ENCODE data around the gene PHF3.

Gene PHF3

DNA sequence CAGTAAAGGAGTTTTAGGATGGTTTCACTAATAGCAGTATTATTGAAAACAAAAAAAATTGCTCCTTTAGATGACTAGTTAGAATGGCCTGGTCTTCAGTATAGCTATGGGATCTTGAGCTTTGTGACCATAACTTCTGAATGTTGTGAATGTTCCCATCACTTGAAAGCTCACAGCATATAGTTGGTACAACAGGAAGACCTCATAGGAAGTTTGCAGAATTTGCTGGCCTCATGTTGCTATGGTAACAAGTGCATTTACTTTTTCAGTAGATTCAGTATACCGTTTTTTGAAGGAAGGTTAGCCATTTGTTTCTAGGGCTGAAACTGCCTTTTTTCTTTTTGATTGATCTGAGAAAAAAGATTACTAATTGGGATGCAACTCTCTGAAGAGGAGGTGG is 8.3 kb downstream of the PHF3 start:
- DNase-seq (ENCODE audit: low spot score): peak; percentile 29

DNA sequence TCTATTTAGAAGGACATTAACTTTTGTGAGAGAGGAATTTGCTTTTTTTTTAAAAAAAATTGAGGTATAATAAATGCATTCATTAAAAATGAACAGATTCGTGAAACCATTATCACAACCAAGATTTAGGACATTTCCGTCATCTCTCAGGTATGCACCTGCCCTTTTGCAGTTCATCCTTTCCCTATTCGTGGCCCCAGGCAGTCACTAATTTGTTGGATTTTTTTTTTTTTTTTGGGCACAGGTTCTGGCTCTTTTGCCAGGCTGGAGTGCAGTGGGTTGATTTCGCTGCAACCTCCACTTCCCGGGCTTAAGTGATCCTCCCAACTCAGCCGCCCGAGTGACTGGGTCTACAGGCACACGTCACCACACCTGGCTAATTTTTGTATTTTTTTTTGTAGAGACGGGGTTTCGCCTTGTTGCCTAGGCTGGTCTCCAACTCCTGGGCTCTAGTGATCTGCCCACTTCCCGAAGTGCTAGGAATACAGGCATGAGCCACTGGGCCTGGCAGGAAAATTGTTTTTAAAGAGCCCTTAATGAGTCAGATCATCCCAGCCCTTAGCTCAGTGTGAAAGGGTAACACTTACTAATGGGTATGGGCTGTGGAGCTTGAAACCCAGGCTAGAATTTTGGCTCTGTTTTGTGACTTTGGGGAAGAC is 9.2 kb downstream of the PHF3 start:
- DNase-seq (ENCODE audit: low spot score): peak; percentile 59

DNA sequence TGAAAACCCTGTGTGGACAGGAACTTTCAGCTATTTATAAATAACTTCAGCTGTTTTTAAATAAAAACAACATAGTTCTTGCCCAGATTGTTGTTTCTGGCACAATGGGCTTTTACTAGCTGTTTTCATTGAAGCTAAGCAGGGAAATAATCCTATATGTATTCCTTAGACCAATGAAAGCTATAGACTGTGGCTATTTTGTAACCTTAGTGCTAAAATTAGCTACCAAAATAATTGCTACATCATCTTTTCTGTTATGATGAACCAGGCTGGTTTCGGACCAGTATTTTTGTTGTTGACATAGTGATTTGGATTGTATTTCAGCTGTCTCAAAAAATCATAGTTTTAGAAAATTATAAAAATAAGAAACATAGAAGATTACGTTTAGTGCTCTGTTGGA is 13.7 kb downstream of the PHF3 start:
- no peak for DNase-seq (ENCODE audit: low spot score)

DNA sequence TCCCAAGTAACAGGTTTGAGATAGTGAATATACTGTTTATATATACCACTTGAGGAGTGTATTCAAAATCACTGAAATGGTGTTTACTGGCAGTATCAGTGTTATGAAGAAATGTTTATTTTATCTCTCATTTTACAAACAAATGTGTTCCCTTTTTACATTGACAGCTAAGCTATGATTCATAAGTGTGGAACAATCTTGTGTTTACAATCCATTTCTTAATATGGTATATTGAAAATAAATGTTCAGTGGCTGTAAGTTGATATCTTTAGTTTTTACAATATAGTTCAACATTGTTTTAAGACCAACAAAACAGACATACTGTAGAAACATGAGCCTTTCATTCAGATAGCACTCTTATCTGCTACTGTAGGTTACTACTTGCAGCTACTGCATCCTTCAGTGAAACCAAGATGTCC is 14.3 kb downstream of the PHF3 start:
- no peak for DNase-seq (ENCODE audit: low spot score)

DNA sequence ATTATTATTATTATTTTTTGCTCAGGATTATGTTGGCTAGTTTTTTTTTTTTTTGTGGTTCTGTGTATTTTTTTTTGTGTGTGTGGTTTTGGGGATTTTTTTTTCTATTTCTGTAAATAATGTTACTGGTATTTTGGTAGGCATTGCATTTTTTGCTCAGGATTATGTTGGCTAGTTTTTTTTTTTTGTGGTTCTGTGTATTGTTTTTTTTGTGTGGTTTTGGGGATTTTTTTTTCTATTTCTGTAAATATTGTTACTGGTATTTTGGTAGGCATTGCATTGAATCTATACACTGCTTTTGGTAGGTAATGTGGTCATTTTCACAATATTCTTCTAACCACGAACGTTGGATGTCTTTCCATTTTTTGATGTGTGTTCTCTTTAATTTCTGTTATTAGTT is 17.4 kb downstream of the PHF3 start:
- DNase-seq (ENCODE audit: low spot score): no peak

DNA sequence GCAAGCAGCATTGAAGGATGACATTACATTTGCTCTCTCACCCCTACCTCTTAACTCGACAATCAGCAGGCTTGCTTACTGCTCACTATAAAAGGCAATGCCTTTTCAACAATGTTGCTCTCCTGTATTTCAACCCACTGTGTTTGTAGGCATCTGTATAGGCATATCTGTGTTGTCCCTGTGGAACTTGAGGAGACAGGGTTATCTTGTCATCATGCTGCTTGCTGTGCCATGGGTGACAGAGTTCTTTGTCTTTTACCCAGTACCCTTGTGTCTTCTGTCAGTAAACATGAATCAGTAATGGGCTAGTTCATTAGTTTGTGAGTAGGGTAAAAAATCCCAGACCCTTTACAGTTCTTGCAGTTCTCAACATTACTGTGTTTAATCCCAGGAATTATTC is 25.2 kb downstream of the PHF3 start:
- DNase-seq (ENCODE audit: low spot score): no peak

DNA sequence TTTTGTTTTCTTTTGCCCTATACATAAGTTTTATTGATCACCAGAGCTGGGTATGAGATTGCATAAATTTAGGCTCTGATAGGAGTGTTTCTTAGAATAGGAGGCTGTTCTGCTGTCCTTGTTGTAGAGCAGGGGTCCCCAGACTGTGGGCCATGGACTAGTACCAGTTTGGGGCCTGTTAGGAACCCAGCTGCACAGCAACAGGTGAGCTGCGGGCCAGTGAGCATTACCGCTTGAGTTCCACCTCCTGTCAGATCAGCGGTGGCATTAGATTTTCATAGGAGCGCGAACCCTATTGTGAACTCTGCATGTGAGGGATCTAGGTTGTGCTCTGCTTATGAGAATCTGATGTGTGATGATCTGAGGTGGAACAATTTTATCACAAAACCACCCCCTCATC is 26.2 kb downstream of the PHF3 start:
- no peak for DNase-seq (ENCODE audit: low spot score)

DNA sequence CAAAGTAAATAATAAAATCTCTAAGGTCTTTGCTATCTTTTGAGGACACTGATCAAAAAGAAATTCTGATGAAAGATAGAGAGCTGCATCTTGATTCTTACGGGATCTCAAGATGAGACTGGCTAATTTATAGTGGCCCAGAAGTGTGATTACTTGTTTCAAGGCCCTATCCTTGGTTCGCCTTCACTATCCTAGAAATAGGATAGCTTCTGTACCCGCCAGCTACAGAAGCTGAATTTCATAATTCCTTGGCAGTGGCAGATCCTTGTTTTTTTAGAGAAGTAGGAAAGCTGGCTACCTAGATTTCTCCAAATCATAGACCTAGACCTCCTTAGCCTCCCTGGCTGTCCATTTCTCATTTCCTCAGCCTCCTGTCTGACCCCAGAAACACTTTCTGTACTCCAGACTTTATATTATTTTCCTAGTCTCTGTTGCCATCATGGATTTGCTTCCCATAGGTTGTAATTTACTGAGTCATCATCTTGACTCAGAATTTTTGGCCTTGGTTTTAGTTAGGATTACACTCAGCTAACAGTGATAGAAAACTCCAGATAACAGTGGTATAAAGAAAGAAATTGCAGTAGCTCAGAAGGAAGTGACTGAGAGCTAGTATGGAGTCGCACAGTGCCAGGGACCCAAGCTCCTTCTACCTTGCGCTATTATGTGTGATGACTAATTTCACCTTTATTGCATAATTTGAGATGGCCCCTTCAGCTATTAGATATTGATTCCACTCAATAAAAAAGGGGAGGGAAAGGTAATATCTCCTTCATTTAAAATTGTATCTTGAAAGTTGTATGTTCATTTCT is 27.7 kb downstream of the PHF3 start:
- peak; percentile 68 for DNase-seq (ENCODE audit: low spot score)

DNA sequence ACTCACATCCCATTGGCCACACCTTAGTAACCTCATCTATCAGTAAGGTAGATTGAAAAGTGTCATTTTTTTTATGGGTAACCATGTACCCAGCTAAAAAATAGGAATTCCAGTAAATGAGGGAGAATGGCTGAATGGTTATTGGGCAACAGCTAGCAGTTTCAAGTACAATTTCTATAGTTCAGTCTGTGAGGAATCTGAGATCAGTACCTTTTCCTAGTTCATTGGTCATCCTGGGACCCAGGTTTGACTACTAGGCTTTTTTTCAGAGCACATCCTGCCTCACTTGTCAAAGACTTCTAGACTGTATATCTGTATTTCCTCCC is 28.3 kb downstream of the PHF3 start:
- DNase-seq (ENCODE audit: low spot score): no peak

DNA sequence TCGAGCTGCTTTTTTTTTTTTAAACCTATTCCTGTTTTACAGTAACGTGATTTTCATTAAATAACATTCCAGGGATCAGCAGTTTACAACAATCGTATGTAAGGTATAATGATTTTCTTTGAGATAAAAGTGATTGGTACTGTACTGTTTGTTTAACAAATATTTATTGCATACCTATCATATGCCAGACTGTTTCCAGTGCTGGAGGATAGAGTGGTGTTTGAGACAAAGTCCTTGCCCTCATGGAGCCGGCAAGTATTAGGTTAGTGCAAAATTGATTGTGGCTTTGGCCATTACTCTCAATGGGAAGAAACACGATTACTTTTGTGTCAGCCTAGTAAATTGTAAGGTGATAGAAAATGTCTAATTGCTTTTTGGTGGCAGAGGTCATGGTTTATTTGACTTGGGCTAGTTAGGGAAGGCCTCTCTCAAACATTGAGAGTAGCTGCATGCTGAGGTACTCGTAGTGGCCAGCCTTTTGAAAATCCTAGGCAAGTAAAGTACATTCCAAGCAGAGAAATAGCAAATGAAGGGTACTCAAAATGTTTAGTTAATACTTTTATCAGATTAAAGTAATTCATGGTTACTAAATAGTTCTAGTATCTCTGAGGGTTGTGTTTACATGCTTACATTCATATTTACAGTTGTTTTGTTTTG is 35.6 kb downstream of the PHF3 start:
- no peak for DNase-seq (ENCODE audit: low spot score)

DNA sequence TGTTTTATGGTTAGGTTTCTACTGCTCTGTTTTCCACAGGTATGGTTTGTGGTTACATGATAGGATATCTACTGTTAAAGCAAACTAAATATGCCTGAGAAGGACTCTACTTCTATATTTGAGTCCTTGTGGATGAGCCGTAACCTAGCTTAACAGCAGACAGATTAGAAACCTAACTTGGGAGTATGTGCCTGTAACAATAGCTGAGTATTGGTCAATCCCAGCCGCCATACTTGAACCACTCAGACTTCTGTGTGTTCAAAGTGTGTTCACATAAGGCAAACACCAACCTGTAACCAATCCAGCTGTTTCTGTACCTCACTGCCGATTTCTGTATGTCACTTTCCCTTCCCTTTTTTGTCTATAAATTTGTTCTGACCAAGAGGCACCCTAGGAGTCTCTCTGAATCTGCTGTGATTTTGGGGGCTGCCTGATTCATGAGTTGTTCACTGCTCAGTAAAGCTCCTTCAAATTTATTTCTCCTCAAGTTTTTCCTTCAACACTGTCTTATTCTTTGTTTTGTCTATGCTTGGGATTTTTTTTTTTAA is 37.1 kb downstream of the PHF3 start:
- DNase-seq (ENCODE audit: low spot score): no peak

DNA sequence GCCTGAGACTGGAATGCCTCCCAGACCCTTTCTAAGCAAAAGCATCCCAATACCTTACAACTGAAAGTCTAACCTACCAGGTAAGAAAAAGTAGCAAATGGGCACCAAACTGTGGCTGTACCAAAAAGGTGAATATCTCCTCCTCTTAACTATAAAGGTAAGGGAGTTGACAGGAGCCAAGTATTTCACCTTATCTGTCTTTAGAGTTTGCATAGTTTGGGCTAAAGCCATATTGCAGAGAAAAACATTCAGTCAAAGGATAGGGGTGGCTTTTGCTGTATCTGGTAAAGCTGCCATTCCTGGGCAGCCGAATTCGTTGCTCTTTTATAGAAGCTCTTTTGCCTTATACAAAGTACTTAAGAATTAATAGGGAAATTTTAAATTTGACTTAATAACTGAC is 38.1 kb downstream of the PHF3 start:
- DNase-seq (ENCODE audit: low spot score): no peak

DNA sequence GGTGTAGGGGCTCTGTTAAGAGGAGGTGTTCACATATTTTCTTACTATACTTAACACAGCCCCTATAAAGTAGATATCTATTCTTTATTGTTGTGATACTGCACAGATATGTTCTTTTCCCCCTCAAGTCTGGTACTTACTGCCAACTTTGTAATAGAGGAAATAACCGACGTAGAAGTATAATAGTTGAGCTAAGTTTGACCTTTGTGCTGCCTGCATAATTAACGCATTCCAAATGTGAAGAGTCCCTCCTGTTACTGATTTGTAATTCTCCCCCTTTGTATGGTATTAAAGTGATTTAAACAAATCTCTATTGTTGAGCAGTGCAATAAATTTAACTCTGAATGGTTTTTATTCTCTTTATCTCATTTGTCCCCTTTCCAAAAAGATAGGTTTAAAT is 39.0 kb downstream of the PHF3 start:
- no peak for DNase-seq (ENCODE audit: low spot score)

DNA sequence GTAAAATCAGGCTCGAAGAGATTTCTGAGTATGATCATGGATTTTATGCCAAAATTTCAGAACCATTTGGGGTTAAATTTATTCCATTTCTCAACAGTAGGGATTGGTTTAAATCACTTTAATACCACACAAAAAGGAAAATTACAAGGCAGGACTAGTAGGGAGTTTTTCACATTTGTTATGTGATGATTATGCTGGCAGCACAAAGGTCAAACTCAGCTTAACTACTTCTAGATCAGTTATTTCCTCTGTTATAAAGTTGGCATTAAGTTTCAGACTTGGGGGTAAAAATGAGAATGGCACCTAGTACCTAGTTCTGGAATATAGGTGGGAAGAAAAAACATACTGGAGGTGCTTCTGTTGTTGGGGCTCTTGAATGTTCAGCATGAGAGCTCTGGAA is 39.5 kb downstream of the PHF3 start:
- no peak for DNase-seq (ENCODE audit: low spot score)

DNA sequence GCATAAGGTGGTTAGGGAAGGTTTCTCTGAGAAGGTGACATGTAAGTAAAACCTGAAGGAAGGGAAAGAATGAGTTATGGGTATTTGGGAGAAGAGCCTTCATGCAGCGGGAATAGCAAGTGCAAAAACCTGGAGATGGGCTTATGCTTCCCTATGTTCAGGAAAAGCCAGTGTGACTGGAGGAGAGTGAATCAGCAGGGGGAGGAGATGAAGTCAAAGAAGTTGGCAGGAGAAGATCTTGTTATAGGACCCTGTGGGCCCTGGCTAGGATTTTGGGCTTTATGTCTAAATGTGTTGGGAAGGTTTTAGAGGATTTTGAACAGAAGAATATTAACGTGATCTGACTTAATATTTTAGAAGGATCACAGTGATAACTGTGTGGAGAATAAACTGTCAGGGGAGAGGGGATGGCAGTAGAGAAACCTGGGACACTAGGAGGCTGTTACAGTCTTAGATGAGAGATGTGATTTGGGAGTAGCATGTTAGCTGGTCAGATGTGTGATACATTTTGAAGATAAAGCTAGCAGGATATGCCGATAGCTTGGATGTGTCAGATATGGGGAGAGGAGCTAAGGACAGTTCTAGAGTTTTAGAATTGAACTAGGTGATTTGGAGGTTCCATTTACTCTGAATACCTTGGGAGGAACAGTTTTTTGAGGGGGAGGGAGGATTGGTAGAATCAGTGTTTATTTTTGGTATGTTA is 41.0 kb downstream of the PHF3 start:
- DNase-seq (ENCODE audit: low spot score): no peak

DNA sequence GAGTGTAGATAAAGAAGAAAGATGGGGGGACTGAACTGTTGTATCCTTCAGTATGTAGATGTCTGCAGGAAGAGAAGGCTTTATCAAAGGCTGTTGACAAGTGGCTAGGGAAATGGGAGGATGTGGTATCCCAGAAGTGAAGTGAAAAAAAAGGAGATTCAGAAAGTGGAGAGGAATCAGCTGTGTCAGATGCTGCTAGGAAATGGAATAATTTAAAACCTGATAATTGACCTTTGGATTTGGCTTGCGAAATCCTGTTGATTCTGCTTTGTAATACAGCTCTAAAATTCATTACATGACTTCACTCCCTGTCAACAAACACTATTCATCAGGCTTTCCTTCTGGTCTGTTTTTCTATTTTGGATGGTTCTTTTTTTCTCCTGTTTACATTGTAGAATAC is 41.7 kb downstream of the PHF3 start:
- DNase-seq (ENCODE audit: low spot score): no peak

DNA sequence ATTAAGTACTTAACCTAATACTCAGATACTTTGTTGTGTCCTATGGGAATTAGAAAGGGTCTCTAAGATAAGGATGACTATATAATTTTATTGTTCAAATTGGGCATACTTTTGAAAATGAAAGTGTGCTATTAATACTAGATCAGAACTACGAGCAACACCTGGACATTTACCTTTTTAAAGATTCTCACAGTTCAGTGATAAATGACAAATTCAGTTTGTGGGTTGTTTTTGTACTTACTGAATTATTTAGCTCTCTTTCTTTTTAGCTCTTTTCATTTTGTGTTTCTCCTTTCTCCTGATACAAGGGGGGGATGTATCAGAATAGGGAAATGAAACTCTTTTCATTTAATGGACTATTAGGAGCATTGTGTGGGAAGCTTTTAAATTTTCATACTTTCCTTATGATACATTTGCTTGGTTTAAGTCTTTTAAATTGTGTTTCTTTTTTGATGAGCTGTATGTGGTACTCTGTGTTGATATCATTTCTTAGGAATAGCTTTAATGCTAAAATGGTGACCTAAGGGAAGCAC is 47.5 kb downstream of the PHF3 start:
- DNase-seq (ENCODE audit: low spot score): no peak

DNA sequence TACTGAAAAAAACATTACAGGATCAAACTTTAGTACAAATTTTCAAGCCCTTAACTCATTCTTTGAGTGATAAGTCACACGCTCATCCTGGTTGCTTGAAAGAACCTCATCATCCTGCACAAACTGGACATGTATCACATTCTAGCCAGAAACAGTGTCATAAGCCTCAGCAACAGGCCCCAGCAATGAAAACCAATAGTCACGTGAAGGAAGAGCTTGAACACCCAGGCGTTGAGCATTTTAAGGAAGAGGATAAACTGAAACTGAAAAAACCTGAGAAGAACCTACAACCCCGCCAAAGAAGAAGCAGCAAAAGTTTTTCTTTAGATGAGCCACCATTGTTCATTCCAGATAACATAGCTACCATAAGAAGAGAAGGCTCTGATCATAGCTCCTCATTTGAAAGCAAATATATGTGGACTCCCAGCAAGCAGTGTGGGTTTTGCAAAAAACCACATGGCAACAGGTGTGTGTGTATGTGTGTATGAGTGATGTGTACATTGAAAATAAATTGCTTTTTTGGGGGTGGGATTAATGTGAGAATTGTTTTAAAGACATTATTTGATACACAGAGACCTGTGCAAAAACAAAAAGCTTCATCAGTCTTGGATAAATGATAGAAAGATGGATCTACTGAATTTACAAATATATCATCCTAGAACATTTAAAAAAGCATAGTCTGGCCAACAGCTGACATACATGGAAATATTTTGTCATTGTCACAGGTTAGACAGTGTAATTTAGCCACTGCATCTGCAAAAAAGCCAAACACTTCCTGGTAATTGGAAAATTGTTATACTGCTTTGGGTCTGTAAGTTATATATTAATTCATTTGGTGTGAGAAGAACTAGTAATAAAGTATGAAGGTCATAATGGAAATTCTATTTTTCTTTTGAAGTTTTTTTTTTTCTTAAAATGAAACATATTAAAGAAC is 50.1 kb downstream of the PHF3 start:
- no peak for DNase-seq (ENCODE audit: low spot score)

DNA sequence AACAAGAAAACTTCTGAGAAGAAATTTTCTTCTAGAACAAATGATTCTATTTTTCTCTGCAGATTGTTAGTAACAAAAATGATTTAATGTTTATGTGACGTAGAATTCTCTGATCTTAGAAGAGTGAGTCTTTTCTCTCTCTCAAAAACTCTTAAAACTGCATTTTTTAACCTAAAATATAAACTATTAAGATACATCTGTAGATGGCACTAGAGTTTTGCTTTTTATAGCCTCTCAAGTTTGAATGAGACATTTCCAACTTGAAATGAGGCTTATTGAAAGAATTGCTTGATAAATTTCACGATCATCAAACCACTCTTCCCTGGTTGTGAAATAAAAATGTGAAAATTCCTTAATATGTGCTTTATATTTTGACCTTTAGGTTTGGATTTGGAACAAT is 53.8 kb downstream of the PHF3 start:
- DNase-seq (ENCODE audit: low spot score): no peak

DNA sequence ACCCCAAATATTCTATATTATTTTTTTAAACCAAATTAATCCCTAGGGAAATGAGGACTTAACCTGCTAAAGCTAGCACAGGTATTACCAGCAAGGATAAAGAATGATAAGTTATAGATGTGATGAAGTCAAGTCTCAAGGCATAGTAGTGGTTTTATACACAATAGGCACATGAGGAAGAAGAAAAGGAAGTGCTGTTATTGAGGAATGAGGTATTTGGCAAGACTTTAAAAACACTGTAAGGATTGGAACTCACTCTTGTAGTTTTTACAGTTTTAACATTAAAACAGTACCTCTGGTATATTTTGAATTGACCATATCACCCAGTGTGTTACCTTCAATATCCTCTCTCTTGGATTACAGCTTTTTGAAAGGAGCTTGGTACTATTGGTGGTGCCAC is 54.6 kb downstream of the PHF3 start:
- no peak for DNase-seq (ENCODE audit: low spot score)

DNA sequence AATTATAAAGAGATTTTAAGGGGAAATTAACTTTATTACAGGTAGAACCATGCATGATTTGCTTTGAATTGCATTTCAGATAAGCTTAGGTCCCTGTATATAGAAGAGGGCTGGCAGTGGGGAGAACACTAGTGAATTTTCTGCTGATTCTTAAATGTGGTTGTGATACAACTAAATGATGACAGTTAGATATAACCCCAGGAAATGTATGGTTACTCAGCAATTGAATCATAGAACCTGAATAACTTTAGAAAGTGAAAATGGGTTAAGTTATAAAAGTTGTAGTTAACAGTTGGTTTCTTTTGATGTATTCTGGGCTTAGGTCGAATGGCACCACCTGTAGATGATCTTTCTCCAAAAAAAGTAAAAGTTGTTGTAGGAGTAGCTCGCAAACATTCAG is 70.1 kb downstream of the PHF3 start:
- no peak for DNase-seq (ENCODE audit: low spot score)
